ENCODE measurements around the gene MS4A10.
"Not testable (repeated sequence)": the region's sequence is repeated elsewhere in the genome, so short reads cannot be mapped to it uniquely, and the experiment has no call there.

MS4A10 gene

DNA sequence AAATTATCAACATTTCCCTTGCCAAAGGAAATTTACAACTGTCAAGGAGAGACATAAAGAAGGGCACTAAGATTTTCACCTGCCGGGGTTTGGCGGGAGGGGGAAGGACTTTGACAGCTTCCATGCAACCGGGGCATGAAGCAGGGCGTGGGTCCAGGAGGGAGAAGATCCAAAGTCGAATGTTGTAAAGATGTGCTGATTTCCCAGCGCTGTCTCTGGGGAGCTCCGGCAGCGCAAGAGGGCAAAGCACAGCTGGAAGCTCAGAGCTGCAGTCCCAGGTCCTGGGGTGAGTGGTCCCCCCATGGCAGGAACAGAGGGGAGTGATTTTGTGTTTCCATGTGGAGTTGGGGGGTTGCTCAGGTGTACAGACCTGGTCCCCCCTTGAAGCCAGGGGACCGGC, at the start of gene MS4A10:
TSS of gene MS4A10 (plus strand) at position 198 of the 400 bp plus-strand sequence. CDS start 5,003 bp downstream, outside the sequence.
- no peak for DNase-seq

DNA sequence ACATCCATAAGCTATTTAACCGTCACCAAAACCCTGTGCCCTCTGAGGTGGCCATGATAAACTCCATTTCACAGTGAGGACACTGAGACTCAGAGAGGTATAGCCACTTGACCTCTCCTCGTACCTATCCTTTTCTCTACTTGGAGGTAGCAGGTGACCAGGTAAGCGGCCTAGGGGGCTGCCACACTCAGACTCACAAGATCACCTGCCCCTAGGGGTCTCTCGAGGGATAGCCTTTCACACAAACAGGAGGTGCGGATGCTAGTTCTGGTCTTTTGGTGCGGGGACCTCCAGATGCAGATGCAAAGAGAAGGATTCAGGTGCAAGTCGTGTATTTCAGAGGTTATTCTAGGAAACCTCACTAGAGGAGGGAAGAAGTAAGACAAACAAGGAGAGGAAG, 46.0 kb upstream of the MS4A10 start:
- no peak for DNase-seq

DNA sequence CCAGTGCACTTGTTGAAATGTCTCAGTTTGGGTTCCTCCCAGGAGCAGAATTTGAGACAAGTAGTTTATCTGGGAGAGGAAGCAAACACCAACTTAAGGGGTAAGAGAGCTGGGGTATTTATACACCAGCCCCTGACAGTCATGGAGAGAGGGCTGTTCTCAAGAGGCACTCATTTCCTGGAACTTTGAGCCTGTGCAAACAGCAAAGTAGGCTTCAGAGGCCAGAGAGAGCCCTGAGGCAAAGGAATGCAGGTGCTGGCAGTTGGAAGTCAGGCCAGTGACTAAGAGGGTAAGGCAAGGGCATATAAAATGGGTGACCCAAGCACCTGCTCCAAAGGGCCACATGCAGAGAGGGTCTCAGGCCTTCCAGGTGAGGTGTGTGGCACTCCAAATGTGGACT, 44.6 kb upstream of the MS4A10 start:
- no peak for DNase-seq

DNA sequence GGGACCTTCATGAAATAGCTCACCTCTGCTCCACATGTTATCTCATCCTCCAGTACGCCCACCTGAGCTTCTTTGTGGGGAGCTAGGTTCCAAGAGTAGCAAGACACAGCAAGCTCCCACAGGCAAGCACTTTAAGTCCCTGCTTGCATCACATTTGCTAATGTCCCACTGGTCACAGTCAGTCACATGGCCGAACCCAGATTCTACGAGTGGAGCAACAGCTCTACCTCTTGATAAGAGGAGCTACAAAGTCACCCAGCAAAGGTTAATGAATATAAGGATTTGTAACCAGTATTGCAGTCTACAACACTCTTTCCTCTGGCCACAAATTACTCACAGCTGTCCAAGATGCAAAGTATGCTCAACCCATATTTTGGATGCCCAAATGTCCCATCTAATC, 43.7 kb upstream of the MS4A10 start:
- DNase-seq: no peak

DNA sequence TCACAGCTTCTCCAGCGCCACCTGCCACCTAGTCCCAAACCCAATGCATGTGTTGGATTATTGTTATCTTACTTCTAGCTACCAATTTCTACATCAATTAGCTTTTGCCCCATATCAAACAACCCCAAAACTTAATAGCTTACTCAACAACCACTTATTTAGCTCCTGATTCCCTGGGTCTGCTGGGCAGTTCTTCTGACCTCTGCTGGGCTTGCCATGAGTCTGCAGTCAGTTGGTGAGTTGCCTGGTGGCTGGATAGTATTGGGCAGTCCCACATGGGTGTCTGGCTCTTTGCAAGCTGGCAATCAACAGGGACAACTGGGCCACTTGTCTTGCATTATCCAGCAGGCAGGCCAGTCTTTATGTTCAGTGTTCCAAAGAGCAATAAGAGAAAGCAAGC, 42.1 kb upstream of the MS4A10 start:
- no peak for DNase-seq

DNA sequence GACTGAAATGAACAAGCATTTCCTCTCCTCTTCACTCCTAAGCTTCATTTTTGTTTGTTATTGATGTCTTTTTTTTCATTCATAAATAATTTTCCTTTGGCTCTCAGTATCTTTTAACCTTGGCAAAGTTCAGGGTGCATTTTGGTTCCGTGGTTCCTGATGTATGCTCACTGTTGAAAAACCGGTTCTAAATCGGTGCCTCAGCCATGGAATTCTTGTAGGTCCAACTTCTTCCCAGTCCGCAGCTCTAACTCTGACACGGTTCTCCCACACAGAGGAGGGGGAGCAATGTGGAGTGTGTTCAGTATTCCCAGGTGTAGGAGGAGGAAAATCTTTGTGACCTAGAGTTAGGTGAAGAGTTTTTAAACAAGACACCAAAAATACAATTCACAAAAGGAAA, 41.0 kb upstream of the MS4A10 start:
- no peak for DNase-seq

DNA sequence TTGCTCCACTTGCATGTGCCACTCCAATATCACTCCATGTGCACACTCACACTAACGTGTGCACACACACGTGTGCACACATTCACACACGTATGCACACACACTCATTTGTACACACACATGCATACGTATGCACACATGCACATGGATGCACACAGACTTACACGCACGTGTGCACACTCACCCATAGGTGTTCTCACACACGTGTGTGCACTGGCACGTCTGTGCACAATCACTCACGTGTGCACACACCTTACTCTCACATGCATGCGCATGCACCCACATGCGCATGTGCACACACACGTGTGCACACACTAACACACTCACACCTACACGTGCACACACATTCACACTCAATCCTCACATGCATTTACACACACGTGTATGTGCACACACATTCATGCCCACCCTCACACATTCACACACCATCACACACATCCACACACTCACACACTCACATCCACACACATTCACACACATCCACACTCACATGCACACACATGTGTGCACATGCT, 37.7 kb upstream of the MS4A10 start:
- no peak for DNase-seq

DNA sequence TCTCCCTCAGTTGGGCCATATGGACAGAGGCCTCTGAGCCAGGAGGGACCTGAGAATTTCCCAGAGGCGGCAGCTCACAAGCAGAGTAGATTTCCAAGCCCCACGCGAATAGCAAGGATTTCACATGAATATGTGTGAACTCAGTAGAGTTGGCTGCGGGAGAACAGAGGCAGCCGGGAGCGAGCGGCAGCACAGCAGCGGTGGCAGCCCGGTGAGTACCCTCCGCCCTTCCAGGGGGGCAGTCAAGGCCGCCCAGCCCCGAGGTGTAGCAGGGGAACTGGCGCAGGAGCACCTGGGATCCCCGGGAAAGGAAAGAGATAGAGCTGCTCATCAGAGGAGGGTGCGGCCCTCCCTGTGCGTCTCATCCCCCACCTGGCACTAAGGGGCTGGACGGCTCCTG, 36.9 kb upstream of the MS4A10 start:
- no peak for DNase-seq

DNA sequence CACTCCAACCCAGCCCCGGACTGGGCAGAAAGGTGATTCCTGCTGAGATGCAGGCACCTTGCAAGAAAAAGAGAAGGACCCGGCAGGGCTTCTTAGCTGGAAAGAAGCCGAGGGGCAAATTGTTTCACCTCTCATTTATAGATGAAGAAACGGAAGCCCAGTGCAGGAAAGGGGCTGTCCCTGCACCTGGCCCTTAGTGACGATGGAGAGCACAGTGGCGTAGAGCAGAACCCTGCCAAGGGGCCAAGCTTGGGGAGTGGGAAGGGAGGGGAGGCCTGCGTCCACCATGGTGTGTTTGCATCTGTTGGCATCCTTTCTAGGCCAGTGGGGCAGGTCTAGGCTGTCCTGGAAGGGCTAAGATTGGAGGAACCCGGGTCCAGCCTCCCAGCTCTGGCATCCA, 36.3 kb upstream of the MS4A10 start:
- DNase-seq: no peak

DNA sequence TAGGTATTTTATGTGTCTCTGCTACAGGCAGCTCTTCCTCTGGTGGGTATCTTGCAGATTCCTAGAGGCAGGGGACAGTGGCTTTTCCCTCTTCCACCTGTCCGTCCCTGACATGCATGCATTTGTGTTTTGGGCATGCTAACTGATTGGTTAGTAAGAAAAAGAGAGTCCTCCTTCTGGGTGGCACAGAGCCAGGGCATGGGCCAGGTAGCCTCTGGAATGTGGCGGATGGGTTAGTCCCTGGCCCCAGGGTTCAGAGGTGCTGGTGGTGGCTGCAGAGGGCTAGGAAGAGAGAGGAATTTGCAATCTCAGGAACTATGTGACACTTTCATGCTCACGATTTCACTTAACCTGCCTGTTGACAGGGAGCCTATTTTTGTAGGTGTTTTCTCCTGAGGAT, 34.2 kb upstream of the MS4A10 start:
- no peak for DNase-seq

DNA sequence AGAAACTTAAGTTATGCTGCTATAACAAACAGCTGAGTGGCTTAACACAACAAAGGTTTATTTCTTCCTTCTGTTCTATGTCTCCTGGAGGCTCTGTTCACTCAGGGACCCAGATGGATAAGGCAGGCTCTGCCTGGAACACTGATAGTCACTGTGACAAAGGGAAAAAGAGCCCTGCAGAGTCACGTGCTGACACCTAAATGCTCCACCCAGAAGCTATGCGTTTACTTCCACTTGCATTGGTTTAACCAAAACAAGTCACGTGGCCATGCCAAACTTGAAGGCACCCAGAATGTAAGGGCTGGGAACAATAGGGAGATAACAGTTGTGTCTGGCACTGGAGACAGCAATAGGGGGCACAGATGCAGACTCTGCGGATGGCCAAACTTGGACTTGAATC, 31.8 kb upstream of the MS4A10 start:
- DNase-seq: no peak

DNA sequence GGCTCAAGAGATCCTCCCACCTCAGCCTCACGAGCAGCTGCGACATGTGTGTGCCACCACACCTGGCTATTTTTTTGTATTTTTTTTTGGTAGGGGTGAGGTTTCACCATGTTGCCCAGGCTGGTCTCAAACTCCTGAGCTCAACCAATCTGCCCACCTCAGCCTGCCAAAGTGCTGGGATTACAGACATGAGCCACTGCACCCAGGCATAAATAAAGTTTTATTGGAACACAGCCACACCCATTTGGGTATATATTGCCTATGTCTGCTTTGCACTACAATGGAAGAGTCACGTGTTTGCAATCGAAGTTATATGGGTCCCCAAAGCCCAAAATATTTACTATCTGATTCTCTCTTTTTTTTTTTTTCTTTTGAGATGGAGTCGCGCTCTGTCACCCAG, 30.2 kb upstream of the MS4A10 start:
- no peak for DNase-seq

DNA sequence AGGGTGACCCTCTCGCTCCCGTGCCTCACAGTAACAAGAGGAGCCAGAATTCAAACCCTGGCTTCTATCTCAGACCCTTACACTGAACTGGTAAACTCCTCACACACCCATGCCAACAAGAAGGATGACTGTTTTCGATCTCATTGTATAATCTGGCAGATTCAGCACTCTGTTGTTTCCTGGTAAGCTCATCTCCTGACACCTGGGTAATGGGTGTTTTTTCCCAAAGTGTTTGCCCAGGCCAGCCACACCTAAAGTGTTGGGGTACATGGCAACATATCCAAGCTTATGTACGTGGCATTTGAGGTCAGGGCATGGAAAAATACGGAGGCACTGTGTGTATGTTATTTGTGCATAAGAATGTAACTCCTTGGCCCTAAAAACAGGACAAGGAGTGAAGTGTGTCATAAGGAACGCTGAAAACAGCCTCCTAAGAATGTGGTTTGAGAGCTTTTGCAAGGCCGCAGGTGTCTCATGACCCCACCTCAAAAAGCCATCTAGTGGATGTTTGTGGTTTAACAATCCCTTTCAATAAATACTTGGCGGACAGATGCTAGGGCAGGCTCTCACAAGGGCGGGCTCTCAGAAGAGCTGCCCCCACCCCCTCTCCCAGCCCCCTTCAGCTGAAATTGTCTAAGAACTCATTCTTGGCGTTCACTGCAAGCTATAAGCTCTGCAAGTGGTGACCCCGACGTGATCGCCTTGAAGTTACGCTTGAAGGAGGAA, 28.7 kb upstream of the MS4A10 start, which contains the start of gene MS4A15:
TSS of gene MS4A15 (plus strand) at position 561 of the 726 bp plus-strand sequence. CDS start 6,867 bp downstream, outside the sequence.
- DNase-seq: no peak

DNA sequence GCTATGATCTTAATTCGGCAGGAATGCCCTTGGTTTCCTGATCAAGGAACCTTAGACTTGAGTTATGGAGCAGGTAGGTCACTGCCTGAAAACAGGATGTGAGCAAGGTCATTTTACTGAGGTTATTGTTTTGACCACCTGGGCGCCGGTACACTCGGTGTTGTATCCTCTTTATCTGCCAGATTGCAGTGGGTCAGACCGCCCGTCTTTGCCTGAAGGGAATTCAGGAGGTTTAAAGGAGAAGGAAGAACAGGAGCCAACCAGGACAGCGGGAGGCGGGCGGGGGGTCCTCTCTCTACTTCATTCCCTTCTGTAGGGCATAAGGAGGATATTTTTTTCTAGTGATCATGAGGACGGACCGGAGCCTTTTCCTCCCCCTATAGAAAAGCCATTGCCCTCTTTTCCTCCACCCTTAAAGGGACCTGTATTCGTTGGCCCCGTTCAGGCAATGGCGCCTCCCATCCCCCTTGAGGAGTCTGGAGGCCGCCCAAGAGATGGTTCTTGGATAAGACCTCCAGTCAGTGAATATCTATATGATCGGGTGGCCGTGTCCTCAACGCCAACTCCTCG, 27.8 kb upstream of the MS4A10 start:
- no peak for DNase-seq

DNA sequence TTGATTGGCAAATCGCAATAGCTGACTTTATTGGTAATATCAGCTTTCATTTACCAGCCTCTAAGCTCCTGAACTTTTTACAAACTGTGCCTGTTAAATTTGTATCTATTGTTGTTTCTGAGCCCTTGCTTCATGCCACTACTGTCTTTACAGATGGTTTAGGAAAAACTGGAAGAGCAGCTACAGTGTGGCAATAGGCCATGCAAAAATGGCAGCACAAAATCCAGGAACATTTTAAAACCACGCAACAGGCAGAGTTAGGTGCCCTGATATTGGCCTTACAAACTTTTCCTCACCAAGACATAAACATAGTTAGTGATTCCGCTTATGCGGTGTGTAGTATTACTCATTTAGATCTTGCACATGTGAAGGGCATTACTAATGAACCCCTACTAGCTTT, 26.5 kb upstream of the MS4A10 start:
- DNase-seq: not testable (repeated sequence)

DNA sequence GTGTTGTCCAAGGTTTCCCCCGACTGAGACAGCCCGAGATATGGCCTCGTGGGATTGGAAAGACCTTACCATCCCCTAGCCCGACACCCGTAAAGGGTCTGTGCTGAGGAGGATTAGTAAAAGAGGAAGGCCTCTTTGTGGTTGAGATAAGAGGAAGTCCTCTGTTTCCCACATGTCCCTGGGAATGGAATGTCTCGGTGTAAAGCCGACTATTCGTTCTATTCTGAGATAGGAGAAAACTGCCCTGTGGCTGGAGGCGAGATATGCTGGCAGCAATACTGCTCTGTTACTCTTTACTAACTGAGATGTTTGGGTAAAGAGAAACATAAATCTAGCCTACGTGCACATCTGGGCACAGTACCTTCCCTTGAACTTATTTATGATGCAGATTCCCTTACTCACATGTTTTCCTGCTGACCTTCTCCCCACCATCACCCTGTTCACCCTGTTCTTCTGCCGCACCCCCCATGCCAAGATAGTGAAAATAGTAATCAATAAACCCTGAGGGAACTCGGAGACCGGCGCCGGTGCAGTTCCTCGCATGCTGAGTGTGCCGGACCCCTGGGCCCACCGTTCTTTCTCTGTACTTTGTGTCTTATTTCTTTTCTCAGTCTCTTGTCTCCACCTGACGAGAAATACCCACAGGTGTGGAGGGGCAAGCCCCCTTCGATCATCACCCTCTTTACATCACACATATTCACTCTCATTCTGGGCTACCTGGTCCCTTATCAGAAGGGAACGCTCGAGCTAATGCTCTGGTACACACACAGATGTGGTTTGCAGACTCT, 25.5 kb upstream of the MS4A10 start:
- DNase-seq: peak; percentile 73

DNA sequence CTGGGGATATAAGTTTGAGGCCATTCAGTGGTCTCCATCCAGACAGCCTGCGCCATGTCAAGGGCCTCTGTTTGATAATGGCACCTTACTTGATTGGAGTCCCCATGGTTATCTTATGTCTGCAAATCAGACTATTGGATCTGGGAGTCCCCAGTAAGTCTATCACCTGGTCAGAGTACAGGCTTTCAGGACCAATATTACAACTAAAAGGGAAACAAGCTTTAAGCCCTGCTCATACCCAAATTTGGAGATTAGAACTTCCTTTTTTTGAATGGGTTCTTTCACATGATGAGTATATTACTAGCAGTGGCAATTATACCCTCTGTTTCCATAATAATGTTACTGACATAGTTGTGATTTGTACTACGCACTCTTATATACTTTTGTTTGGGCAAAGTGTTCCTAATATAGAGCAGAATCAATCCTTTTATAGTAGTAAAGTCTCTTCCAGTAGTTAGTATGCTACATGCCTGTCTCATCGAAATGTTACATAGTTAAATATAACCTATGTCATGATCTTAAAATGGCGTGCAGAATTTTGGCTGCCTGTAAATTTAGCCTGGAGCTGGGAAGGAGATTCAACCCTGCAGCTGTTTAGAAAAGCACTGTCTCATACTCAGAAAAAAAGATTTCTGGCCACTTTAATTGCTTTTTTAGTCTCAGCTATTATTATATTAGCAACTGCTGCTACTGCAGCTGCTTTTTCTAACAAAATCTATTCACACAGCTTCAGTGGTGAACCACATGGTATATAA, 23.5 kb upstream of the MS4A10 start:
- DNase-seq: no peak

DNA sequence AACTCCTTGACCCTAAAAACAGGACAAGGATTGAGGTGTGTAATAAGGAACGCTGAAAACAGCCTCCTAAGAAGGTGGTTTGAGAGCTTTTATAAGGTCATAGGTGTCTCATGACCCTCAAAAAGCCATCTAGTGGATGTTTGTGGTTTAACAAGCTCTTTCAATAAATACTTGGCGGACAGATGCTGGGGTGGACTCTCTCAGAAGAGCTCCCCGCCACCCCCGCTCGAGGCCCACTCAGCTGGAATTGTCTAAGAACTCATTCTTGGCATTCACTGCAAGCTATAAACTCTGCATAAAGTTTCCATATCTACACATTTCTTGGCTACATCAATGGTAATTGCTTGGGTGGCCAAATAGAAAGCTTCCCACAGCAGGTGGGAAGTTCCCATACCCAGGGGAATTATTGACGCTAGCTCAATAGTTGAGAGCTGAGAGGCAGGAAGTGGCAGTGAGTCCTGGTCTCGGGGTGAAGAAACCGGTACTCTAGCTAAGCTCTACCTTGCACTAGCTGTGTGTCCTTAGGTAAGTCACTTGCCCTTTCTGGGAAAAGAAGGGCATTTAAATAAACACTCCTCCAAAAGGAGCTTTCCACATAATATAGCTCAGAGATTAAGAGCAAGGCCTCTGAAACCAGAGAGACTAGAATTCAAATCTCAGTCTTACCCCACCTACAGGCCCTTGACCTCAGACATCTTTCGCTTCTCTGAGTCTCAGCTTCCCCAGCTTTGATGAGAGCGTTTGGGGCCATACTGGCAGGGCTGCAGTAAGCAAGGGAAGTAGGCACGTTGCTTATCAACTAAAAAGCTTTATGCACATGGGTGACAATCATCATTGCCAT, 22.1 kb upstream of the MS4A10 start:
- DNase-seq: no peak

DNA sequence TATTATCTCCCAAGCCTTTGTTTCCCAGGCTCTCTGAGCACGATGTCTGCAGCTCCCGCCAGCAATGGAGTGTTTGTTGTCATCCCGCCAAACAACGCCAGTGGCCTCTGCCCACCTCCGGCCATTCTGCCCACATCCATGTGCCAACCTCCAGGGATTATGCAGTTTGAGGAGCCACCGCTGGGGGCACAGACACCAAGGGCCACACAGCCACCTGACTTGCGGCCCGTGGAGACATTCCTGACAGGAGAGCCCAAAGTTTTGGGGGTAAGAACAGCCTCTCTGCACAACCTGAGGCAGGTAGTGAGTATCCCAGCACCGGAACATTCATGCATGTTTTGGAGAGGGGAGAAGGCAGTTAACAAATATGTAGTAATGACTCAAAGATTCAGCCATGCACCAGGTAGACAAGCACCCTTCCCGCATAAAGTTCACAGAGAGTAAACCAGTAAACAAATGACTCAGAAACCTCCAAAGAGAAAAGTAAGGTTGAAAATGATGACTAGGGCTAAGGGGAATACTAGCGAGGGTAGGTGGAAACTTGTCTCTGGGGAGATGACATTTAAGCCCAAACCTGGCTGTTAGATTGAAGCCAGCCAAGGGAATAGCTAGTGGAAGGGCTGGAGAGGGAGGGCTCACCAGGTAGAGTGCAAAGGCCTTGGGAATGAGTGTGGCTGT, 21.3 kb upstream of the MS4A10 start:
- no peak for DNase-seq

DNA sequence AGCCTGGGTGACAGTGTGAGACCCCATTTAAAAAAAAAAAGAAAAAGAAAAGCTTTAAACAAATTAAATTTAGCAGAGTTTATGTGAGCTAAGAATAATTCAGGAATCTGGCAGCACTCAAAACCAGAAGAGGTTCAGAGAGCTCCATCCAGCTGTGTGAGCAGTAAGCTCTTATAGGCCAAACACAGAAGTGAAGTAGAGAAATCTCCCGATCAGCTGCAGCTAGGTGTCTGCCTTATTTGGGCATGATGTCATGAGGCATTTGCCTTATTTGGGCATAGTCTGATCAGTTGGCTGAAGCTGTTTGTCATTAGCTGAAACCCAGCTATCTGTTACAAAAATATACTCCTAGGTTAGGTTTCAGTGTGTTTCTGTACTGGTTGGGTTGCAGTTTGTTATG, 20.3 kb upstream of the MS4A10 start:
- no peak for DNase-seq

DNA sequence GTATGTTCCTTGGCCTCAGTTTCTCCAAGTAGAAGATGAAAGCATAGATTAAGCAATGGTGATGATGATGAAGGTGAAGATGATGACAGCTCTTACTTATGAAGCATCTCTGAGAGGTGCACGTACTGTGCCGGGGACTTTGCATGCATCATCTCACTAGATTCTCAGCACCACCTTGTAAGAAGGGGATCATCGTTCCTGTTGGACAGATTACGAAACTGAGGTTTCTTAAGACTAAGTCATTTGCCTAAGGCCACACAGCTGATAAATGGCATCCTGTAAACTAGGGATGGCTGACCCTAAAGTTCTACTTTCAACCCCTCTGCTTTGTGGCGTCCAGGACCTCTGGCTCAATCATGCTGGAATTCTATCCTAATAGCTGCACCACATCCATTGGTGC, 19.8 kb upstream of the MS4A10 start:
- no peak for DNase-seq

DNA sequence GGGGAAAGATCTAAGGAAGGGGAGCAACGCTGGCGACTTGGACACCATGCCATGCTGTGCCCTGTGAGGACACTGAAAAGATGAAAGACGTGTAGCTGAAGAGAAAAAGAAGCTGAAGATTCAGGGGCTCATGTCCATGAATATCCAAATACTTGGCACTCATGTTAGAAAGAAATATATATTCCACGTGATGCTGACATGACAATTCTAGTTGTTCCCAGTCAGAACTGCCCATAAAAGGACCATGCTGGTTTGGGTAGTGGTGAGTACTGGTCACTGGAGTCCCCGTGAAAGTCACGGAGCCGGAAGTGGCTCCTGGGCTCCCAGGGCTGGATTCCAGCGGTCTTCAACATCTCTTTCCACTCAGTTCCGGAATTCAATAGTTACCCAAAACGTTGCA, 18.6 kb upstream of the MS4A10 start:
- no peak for DNase-seq
